ENCODE measurements around the gene PCDHA13. TPM values are rescaled to one million over a fixed set of nuclear protein-coding genes. Genes with fewer than 3 reads are reported as not detected.
A peak's percentile ranks its signal among the peaks of the same experiment; 100 is the strongest.

PCDHA13 gene
- total RNA-seq, 1 experiment from 2014 or later, result 1.0 TPM

DNA sequence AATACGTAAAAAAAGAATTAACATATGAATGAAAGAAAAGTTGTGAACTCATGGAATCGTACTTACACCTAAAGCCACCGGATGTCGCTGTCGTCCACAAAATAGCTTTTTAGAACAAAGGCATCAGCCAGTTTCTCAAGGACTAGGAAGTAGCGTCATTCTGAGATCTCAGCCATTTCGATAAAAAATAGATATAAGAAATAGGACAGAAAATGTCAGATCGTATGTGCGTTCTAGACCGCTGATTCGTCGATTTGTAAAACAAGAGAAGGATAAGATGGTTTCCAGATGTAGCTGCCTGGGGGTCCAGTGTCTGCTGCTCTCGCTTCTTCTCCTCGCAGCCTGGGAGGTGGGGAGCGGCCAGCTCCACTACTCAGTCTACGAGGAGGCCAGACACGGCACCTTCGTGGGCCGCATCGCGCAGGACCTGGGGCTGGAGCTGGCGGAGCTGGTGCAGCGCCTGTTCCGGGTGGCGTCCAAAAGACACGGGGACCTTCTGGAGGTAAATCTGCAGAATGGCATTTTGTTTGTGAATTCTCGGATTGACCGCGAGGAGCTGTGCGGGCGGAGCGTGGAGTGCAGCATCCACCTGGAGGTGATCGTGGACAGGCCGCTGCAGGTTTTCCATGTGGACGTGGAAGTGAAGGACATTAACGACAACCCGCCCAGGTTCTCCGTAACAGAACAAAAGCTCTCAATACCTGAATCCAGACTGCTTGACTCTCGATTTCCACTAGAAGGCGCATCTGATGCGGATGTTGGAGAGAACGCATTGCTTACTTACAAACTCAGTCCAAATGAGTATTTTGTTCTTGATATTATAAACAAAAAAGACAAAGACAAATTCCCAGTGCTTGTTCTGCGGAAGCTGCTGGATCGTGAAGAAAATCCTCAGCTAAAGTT lies 25.9 kb upstream of the PCDHA13 start, which contains the start of gene PCDHA10:
Gene PCDHA10 (plus strand): TSS at position 126 of the 903 bp plus-strand sequence. CDS start 152 bp downstream, at position 278.
- DNase-seq (ENCODE audit: low read depth, low spot score), result no peak
- Histone ChIP-seq H3K4me3 (ENCODE audit: low read depth in 2 of 2, low read length in 2 of 2) (no peak within 1 kb of the TSS), H3K27me3 (ENCODE audit: control insufficient read depth, insufficient read depth, low read length) (no peaks in the 10 kb centered on the region), H3K27ac (ENCODE audit: low read length) (no peak within 1 kb of the TSS), H3K9me3 (ENCODE audit: control insufficient read depth, insufficient read depth, low read depth, low read length) (no peaks in the 10 kb centered on the region), H3K36me3 (ENCODE audit: control insufficient read depth, insufficient read depth, low read length) (no peaks in the 10 kb centered on the region), H3K4me1 (ENCODE audit: control insufficient read depth, insufficient read depth, low read length) (no peaks in the 10 kb centered on the region)
- intact Hi-C loops (cut with micrococcal nuclease; ENCODE audit: unreplicated experiment) (no loop called here), in situ Hi-C loops (cut with HindIII; ENCODE audit: low pct_unique_long_range_greater_than_20kb, low sequenced_read_pairs) (no loop called here)
- ChIA-PET CTCF (interaction anchor here (1.7 kb wide), 1 partner anchor 184 kb away, joined by 4 read pairs; no protein-coding TSS in a partner anchor), POLR2A (no interaction called here)
- no TSS peak for BruUV-seq (replicated peaks)
- ATAC-seq, result no peak
- TF ChIP-seq, protein P1, sequence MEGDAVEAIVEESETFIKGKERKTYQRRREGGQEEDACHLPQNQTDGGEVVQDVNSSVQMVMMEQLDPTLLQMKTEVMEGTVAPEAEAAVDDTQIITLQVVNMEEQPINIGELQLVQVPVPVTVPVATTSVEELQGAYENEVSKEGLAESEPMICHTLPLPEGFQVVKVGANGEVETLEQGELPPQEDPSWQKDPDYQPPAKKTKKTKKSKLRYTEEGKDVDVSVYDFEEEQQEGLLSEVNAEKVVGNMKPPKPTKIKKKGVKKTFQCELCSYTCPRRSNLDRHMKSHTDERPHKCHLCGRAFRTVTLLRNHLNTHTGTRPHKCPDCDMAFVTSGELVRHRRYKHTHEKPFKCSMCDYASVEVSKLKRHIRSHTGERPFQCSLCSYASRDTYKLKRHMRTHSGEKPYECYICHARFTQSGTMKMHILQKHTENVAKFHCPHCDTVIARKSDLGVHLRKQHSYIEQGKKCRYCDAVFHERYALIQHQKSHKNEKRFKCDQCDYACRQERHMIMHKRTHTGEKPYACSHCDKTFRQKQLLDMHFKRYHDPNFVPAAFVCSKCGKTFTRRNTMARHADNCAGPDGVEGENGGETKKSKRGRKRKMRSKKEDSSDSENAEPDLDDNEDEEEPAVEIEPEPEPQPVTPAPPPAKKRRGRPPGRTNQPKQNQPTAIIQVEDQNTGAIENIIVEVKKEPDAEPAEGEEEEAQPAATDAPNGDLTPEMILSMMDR (IDR thresholded peaks at IDR 0.05), result peak; percentile 22; the same call in 1 of the 2 replicates
- TF ChIP-seq, protein P2, sequence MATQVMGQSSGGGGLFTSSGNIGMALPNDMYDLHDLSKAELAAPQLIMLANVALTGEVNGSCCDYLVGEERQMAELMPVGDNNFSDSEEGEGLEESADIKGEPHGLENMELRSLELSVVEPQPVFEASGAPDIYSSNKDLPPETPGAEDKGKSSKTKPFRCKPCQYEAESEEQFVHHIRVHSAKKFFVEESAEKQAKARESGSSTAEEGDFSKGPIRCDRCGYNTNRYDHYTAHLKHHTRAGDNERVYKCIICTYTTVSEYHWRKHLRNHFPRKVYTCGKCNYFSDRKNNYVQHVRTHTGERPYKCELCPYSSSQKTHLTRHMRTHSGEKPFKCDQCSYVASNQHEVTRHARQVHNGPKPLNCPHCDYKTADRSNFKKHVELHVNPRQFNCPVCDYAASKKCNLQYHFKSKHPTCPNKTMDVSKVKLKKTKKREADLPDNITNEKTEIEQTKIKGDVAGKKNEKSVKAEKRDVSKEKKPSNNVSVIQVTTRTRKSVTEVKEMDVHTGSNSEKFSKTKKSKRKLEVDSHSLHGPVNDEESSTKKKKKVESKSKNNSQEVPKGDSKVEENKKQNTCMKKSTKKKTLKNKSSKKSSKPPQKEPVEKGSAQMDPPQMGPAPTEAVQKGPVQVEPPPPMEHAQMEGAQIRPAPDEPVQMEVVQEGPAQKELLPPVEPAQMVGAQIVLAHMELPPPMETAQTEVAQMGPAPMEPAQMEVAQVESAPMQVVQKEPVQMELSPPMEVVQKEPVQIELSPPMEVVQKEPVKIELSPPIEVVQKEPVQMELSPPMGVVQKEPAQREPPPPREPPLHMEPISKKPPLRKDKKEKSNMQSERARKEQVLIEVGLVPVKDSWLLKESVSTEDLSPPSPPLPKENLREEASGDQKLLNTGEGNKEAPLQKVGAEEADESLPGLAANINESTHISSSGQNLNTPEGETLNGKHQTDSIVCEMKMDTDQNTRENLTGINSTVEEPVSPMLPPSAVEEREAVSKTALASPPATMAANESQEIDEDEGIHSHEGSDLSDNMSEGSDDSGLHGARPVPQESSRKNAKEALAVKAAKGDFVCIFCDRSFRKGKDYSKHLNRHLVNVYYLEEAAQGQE (IDR thresholded peaks at IDR 0.05; ENCODE audit: insufficient read depth in 1 of 2, low read depth in 2 of 2, low read length in 1 of 2), result no peak

DNA sequence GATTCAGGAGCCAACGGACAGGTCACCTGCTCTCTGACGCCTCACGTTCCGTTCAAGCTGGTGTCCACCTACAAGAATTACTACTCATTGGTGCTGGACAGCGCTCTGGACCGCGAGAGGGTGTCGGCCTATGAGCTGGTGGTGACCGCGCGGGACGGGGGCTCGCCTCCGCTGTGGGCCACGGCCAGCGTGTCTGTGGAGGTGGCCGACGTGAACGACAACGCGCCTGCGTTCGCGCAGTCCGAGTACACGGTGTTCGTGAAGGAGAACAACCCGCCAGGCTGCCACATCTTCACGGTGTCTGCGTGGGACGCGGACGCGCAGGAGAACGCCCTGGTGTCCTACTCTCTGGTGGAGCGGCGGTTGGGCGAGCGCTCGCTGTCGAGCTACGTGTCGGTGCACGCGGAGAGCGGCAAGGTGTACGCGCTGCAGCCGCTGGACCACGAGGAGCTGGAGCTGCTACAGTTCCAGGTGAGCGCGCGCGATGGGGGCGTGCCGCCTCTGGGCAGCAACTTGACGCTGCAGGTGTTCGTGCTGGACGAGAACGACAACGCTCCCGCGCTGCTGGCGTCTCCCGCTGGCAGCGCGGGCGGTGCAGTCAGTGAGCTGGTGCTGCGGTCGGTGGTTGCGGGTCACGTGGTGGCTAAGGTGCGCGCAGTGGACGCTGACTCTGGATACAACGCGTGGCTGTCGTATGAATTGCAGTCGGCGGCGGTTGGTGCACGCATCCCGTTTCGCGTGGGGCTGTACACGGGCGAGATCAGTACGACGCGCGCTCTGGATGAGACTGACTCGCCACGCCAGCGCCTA lies 24.5 kb upstream of the PCDHA13 start:
- in situ Hi-C loops (cut with HindIII; ENCODE audit: low pct_unique_long_range_greater_than_20kb, low sequenced_read_pairs) (no loop called here), intact Hi-C loops (cut with micrococcal nuclease; ENCODE audit: unreplicated experiment) (no loop called here)
- no peak overlapping the region for H3K4me3 ChIP-seq (ENCODE audit: low read depth in 2 of 2, low read length in 2 of 2)
- no peak overlapping the region for H3K27ac ChIP-seq (ENCODE audit: low read length)
- H3K36me3 ChIP-seq (ENCODE audit: control insufficient read depth, insufficient read depth, low read length), result no peaks in the 10 kb centered on the region
- ATAC-seq, result no peak
- H3K9me3 ChIP-seq (ENCODE audit: control insufficient read depth, insufficient read depth, low read depth, low read length), result no peaks in the 10 kb centered on the region
- TF ChIP-seq TCF7L2 (IDR thresholded peaks at IDR 0.05; ENCODE audit: low read depth, low read length) (no peak), SIN3A (IDR thresholded peaks at IDR 0.05; ENCODE audit: borderline replicate concordance, insufficient read depth, low read depth, low read length) (no peak), POLR2AphosphoS5 (IDR thresholded peaks at IDR 0.05; ENCODE audit: low read depth, low read length) (no peak)
- TF ChIP-seq, protein P2 (IDR thresholded peaks at IDR 0.05; ENCODE audit: insufficient read depth in 1 of 2, low read depth in 2 of 2, low read length in 1 of 2), result no peak
- TF ChIP-seq, protein P1 (IDR thresholded peaks at IDR 0.05), result no peak
- no peaks in the 10 kb centered on the region for H3K27me3 ChIP-seq (ENCODE audit: control insufficient read depth, insufficient read depth, low read length)
- no peak for DNase-seq (ENCODE audit: low read depth, low spot score)
- H3K4me1 ChIP-seq (ENCODE audit: control insufficient read depth, insufficient read depth, low read length), result no peaks in the 10 kb centered on the region
- POLR2A ChIA-PET, result no interaction called here
- CTCF ChIA-PET, result no interaction called here
- BruUV-seq (replicated peaks), result no TSS peak
